ENCODE data around the gene C9orf152.
A peak's percentile ranks its signal among the peaks of the same experiment; 100 is the strongest.

C9orf152 gene

DNA sequence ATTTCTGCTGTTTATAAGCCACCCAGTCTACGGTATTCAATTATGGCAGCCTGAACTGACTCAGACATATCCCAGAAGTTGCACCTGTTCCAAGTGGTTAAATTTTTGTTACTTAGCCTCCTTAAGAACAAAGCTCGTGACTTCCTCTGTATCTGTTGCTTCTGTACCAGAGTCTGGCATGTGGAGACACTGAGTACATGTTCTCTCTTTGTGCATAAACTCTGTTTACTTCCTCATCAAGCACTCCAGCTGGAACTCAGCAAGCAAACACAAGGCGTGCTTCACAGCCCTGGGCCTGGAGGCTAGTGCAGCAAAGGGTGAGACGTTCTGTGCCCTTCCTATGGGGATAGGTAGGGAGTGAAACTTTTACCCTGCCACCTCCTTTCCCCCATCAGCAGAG is 19.0 kb downstream of the C9orf152 start:
- TF ChIP-seq, protein P1, sequence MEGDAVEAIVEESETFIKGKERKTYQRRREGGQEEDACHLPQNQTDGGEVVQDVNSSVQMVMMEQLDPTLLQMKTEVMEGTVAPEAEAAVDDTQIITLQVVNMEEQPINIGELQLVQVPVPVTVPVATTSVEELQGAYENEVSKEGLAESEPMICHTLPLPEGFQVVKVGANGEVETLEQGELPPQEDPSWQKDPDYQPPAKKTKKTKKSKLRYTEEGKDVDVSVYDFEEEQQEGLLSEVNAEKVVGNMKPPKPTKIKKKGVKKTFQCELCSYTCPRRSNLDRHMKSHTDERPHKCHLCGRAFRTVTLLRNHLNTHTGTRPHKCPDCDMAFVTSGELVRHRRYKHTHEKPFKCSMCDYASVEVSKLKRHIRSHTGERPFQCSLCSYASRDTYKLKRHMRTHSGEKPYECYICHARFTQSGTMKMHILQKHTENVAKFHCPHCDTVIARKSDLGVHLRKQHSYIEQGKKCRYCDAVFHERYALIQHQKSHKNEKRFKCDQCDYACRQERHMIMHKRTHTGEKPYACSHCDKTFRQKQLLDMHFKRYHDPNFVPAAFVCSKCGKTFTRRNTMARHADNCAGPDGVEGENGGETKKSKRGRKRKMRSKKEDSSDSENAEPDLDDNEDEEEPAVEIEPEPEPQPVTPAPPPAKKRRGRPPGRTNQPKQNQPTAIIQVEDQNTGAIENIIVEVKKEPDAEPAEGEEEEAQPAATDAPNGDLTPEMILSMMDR (IDR thresholded peaks at IDR 0.05; ENCODE audit: low read depth, low read length, missing control alignments) = no peak
- H3K4me3 ChIP-seq (ENCODE audit: low read depth, low read length) = no peak overlapping the region
- DNase-seq (ENCODE audit: low read depth) = no peak

DNA sequence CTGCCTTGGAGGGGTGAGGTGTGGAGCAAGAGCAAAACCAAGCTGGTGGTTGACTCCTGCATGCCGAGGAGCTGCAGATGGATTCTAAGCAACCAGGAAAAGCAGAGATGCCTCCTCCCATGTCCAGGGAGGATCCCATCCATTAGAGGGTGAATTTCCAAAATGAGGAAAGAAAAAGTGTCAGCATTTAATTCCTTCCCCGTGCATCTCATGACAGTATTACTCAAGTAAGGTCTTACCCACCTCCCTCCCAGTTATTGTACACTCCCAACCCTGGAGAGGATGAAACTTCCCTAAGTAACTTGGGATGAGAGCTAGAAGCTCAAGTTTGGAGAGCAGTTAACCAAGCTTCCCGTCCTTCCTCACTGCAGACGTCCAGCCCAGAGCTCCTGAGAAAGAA is 19.9 kb downstream of the C9orf152 start:
- TF ChIP-seq, protein P1 (IDR thresholded peaks at IDR 0.05; ENCODE audit: low read depth, low read length, missing control alignments) = no peak
- DNase-seq (ENCODE audit: low read depth) = no peak
- H3K4me3 ChIP-seq (ENCODE audit: low read depth, low read length) = no peak overlapping the region

DNA sequence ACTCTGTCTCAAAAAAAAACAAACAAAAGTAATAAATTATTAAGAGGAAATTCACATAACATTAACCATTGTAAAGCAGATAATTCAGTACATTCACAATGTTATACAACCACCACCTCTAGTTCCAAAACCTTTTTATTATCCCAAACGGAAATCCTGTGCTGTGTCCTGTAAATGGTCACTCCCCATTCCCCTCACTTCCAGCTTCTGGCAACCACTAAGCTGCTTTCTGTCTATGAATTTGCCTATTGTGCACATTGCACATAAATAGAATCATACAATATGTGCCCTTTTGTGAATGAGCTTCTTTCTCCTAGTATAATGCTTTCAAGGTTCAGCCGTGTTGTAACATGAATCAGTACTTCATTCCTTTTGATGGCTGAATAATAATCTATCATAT is 20.8 kb downstream of the C9orf152 start:
- TF ChIP-seq, protein P1 (IDR thresholded peaks at IDR 0.05; ENCODE audit: low read depth, low read length, missing control alignments) = no peak
- no peak overlapping the region for H3K4me3 ChIP-seq (ENCODE audit: low read depth, low read length)
- DNase-seq (ENCODE audit: low read depth) = no peak

GRCh38 chr9:110186254-110186653 is 21.7 kb downstream of the C9orf152 start:
- TF ChIP-seq, protein P1 (IDR thresholded peaks at IDR 0.05; ENCODE audit: low read depth, low read length, missing control alignments) = no peak
- no peak overlapping the region for H3K4me3 ChIP-seq (ENCODE audit: low read depth, low read length)
- DNase-seq (ENCODE audit: low read depth) = no peak

- DNase-seq (ENCODE audit: low read depth) = no peak
- TF ChIP-seq, protein P1 (IDR thresholded peaks at IDR 0.05; ENCODE audit: low read depth, low read length, missing control alignments) = no peak
- H3K4me3 ChIP-seq (ENCODE audit: low read depth, low read length) = no peak overlapping the region
These were observed 22.2 kb downstream of the C9orf152 start for GRCh38 chr9:110185806-110186205.

DNA sequence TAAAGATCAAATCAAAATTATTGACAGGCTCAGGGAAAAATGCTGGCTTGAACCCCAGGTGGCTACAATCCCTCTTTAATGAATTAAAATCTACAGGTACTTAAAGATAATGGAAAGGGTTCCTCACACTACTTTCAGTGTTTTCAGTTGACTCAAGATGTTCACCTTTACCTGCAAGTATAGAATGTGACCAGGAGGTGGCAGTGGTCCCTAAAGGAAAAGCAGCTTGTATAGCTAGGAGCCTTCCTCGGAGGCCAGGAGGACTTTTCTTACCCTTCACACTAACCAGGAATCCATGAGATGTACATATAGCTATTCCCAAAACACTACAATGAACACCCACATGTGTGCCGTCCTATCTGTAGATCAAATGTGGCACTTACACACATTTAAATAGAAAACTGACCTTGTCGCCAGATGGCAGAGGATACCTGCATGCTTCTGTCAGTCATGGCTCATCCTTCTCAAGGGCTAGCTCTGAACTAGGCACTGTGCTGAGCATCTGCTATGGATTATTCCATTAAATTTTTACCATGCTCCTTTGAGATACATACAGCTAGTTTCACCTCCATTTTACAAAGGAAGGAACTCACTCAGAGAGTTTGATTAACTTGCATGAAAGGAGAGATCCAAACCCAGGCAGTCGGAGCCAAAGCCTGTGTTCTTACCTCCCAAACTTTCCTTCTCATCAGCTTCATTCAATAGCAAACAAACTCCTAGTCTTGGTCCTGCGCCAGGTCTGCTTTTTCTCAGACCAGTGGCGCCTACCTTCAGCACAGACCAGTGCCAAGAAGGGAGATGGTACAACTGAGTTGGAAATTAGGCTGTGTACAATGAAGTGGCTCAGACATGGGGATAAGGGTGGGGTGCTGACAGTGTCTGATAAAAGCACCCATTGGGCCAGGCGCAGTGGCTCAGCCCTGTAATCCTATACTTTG is 24.5 kb downstream of the C9orf152 start:
- H3K4me3 ChIP-seq (ENCODE audit: low read depth, low read length) = no peak overlapping the region
- DNase-seq (ENCODE audit: low read depth) = peak; percentile 53
- TF ChIP-seq, protein P1 (IDR thresholded peaks at IDR 0.05; ENCODE audit: low read depth, low read length, missing control alignments) = peak; percentile 76

Measured in GM12864 (cell line).